ENCODE results near the gene NACC1.

The NACC1 gene

DNA sequence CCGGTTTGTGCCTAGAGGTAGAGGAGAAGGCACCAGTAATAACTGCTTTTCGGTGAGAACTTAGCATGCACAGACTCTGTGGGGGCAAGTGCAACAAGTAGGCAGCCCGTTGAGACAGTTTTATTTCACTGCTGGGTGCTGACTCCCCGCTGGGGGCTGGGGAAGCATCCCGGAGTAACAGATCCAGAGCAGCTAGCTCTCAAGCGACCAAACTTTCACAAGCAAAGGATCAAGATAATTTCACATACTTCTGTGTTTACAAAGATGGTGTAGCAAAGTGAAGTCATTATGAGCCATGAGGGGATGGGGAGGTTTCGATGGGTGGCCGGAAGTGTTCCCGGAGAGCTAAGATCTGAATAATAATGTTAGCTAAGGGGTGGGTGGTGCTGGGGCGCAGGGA is 2.8 kb downstream of the NACC1 start:
- no peak for DNase-seq (ENCODE audit: low read depth)

GRCh38 chr19:13121551-13122274 is 3.6 kb downstream of the NACC1 start:
- DNase-seq (ENCODE audit: low read depth), result no peak

- no peak for DNase-seq (ENCODE audit: low read depth)
Observed at GRCh38 chr19:13122275-13122878, 4.3 kb downstream of the NACC1 start.

DNA sequence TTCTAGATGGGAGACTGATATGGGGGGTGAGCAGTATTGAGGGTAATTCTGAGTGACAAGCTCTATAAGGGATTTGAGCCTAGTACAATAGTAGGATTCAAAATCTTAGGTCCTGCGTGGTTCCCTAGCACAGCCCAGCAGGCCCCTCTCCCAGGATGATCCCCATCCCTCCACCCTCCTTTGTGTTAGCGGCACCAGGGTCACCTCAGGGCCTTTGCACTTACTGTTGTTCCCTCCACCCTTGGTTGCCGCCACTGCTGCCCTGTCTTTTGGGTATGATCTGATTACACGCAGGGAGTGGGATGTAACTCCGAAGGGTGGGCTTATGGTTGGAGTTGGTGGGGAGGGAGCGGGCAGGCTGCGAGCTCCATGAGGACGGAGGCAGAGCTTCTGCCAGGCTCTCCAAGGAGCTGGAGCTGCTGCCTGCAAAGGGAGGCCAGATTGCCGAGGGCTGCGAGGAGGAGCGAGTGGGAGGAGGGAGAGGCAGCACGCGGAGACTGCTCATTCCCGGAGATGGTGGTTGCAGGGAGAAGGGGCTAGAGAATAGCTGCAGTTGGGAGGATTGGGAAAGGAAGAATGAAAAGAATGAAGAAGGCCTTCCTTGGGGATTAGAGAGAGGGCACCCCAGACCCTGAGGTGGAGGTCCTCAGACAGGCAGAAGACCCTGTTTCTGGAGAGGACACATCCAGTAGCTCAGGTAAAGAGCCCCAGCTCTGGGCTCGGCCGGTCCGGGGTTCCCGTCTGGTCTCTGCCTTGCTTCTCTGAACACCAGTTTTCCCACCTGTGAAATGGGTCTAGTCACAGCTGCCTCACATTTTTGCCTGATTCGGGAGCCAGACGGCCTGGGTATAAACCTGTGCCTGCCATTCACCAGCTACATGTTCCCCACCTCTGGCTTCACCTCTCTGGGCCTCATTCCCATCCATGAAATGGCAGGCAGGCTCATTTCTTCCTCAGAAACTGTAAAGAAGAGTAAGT is 5.2 kb downstream of the NACC1 start:
- DNase-seq (ENCODE audit: low read depth), result no peak

- no peak for DNase-seq (ENCODE audit: low read depth)
Observed at GRCh38 chr19:13127051-13127450, 9.0 kb downstream of the NACC1 start.

DNA sequence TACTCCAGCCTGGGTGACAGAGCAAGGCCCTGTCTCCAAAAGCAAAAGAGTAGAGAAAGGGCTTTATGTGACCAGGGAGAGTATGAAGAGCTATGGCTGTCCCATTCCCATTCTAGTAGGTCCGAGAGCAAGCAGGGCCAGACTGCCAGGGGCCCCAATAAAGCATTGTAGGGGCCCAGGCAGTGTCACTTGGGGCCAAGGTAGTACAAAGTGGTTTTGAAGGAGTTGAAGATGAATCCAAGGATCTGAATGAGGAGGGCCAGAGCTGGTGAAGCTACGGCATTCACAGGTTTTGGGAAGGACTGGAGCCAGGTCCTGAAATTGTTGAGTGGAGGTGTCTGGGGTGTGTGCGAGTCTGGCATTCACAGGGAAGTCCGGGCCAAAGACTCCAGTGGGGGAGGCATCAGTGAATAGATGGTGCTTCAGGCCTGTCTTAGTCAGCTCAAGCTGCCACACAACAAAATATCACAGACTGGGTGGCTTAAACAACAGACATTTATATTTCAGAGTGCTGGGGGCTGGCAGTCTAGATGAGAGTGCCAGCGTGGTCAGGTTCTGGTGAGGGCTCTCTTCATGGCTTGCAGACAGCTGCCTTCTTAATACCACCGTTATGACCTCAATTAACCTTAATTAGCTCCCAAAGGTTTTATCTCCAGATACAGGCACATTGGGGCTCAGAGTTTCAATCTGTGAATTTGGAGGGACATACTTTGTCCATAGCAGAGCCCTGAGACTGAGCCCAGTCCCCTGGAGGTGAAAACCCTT is 9.9 kb downstream of the NACC1 start:
- DNase-seq (ENCODE audit: low read depth), result no peak

DNA sequence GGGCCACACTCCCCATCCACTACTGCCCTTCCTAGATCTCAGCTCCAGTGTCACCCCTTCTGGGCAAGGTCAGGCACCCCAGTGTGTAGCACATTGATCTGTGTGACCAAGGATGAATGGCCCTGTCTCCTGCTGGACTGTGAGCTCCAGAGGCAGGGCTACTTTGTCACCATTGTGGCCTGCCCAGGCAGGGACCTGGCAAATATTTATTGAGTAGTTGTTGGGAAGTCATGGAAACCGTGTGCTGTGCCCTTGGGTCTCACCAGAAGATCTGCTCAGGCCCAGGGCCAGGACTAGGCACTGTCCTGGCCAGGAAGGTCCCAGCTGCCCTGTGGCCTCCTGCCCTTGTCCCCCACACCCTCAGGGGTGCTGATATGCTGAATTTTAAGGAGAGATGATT is 10.5 kb downstream of the NACC1 start:
- DNase-seq (ENCODE audit: low read depth), result no peak

DNA sequence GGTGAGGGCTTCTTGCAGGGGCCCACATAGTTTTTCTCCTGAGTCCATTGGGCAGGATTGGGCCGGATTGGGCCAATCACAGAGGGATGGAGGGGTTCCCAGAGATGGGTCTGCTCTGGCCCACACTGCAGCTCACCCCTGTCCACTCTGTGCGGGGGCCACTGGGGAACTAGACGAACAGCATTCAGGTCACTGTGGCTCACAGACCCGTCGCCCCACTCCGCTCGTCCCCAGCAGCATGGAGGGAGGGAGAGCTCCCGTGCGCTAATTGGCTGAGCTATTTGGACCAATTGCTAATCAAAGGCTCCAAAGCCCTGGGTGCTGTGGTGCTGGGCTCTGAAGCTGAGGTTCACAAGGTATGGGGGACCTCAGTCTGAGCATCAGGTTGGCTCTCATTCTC is 11.3 kb downstream of the NACC1 start:
- no peak for DNase-seq (ENCODE audit: low read depth)

DNA sequence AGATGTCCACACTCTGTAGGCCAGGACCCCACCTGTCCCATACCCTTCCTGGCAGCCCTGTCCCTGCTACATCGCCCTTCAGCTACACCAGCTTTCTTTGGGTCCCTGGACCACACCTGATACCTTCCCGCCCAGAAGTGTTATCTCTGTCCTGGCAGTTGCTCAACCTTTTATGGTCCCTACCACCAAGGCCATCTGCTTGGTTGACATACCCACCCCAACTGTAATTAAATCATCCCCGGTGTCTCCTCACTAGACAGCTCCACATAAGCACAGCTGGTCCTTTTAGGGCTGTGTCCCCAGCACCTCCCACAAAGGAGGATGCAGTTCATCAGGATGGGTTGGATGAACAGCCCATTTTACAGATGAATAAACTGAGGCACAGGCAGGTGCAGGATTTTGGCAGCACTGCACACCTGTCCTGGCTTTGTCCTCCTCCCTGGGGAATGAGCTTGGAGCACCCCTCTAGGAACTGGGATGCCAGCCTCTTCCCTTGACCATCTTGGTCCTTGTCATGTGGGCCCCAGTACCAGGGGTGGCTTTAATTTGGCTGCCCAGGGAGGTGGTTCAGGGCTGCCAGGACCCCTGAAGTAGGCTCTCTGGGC is 12.9 kb downstream of the NACC1 start:
- DNase-seq (ENCODE audit: low read depth), result no peak

- DNase-seq (ENCODE audit: low read depth), result no peak
Observed at GRCh38 chr19:13132471-13133180, 14.6 kb downstream of the NACC1 start.

- DNase-seq (ENCODE audit: low read depth), result no peak
Observed at GRCh38 chr19:13133241-13133870, 15.3 kb downstream of the NACC1 start.

DNA sequence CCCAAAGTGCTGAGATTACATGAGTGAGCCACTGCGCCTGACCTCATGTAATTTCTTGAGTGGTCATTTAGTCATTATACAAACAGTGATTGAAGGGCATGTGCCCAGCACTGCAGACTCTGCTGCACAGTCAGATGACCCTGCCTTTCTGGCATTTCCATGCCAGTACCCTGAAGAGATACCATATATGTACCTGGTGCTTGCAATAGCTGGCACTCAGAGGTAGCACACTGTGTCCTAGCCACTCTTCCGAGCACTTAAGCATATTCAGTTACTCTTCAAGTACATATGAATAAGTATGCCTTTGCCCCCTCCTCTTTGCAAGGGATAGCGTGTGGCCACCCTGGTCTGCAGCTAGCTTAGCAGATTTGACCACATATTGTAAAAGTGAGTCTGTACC is 16.6 kb downstream of the NACC1 start:
- DNase-seq (ENCODE audit: low read depth), result no peak

DNA sequence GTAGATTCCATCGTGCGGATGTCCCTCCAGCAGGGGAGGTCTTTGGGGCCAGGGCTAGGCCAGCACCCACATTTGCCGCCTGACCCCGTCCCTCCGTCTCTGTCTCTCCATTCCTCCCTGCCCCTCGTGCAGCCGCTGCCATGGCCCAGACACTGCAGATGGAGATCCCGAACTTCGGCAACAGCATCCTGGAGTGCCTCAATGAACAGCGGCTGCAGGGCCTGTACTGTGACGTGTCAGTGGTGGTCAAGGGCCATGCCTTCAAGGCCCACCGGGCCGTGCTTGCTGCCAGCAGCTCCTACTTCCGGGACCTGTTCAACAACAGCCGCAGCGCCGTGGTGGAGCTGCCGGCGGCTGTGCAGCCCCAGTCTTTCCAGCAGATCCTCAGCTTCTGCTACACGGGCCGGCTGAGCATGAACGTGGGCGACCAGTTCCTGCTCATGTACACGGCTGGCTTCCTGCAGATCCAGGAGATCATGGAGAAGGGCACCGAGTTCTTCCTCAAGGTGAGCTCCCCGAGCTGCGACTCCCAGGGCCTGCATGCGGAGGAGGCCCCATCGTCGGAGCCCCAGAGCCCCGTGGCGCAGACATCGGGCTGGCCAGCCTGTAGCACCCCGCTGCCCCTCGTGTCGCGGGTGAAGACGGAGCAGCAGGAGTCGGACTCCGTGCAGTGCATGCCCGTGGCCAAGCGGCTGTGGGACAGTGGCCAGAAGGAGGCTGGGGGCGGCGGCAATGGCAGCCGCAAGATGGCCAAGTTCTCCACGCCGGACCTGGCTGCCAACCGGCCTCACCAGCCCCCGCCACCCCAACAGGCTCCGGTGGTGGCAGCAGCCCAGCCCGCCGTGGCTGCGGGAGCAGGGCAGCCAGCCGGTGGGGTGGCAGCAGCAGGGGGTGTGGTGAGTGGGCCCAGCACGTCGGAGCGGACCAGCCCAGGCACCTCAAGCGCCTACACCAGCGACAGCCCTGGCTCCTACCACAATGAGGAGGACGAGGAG is 17.3 kb downstream of the NACC1 start:
- no peak for DNase-seq (ENCODE audit: low read depth)

- DNase-seq (ENCODE audit: low read depth), result no peak
Observed at GRCh38 chr19:13137290-13137794, 19.3 kb downstream of the NACC1 start.

- DNase-seq (ENCODE audit: low read depth), result no peak
Observed at GRCh38 chr19:13138171-13138915, 20.3 kb downstream of the NACC1 start.

- DNase-seq (ENCODE audit: low read depth), result no peak
Observed at GRCh38 chr19:13138916-13139198, 20.8 kb downstream of the NACC1 start.

GRCh38 chr19:13139633-13140311 is 21.7 kb downstream of the NACC1 start:
- DNase-seq (ENCODE audit: low read depth), result no peak
